Measurements from ENCODE around the gene PHKB. TPM values are rescaled to one million over a fixed set of nuclear protein-coding genes. Genes with fewer than 3 reads are reported as not detected.

The PHKB gene
- total and polyA plus RNA-seq, 2 donors (not counting 1 experiment from before 2014, with no cell fraction given): 50.4 to 223 TPM

DNA sequence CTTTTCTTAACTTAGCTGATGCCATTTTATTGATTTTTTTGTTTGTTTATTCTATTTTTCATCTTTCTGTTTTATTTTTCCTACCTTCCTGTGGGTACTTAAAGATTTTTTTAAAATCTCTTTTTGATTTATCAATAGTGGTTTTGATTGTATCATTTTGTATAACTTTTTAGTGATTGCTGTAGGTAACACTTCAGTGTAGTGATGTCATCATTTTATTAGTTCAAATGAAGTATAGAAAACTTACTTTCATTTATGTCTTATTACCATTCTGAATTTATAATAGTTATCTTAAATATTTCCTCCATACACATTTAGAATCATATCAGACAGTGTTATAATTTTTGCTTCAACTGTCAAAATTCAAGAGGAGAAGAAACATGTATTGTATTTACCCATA lies 115.9 kb downstream of the PHKB start:
- H3K4me1 ChIP-seq (ENCODE audit: control insufficient read depth in 2 of 2, insufficient read depth in 2 of 2, low read length in 2 of 2): peaks cover 17 to 22% of the 10 kb centered on the region in 2 donors
- no peak overlapping the region for H3K9ac ChIP-seq (ENCODE audit: low read length)
- Mint-ChIP-seq H3K27ac (no peak overlapping the region), H3K9me3 (ENCODE audit: insufficient read depth) (no peaks in the 10 kb centered on the region), H3K4me1 (peaks cover 36% of the 10 kb centered on the region), H3K4me3 (no peak overlapping the region), H3K27me3 (no peaks in the 10 kb centered on the region)
- H3K79me2 ChIP-seq (ENCODE audit: control insufficient read depth, insufficient read depth, low read length): peaks cover 18% of the 10 kb centered on the region
- H3K36me3 ChIP-seq (replicated peaks in 1 of 2; ENCODE audit: control extremely low read depth in 1 of 2, control insufficient read depth in 1 of 2, extremely low read depth in 1 of 2, insufficient read depth in 2 of 2, low read length in 1 of 2): peaks cover 2 to 11% of the 10 kb centered on the region in 2 experiments
- no peak overlapping the region for H3K4me2 ChIP-seq (replicated peaks; ENCODE audit: low read depth, low read length, poor library complexity, severe bottlenecking)
- peaks cover 0 to 10% (median 0%) of the 10 kb centered on the region in 3 donors for H3K9me3 ChIP-seq (ENCODE audit: control extremely low read depth in 1 of 3, control insufficient read depth in 2 of 3, insufficient read depth in 1 of 3, low read length in 2 of 3)
- H3K4me3 ChIP-seq (ENCODE audit: control extremely low read depth in 1 of 5, extremely low read depth in 1 of 5, insufficient read depth in 1 of 5, low read depth in 2 of 5, low read length in 4 of 5): no peak overlapping the region
- DNase-seq: no peak
- no peak for ATAC-seq (ENCODE audit: low read depth)
- H3K27me3 ChIP-seq (replicated peaks in 1 of 4; ENCODE audit: control extremely low read depth in 1 of 4, control insufficient read depth in 3 of 4, insufficient read depth in 4 of 4, low read length in 3 of 4): no peaks in the 10 kb centered on the region
- H4K20me1 ChIP-seq (ENCODE audit: control insufficient read depth, insufficient read depth, low read length, poor library complexity, severe bottlenecking): peaks cover 11% of the 10 kb centered on the region
- H2AFZ ChIP-seq (ENCODE audit: insufficient read depth, low read depth, low read length, poor library complexity, severe bottlenecking): no peak overlapping the region
- POLR2A ChIA-PET: no interaction called here
- TF ChIP-seq, protein P1, sequence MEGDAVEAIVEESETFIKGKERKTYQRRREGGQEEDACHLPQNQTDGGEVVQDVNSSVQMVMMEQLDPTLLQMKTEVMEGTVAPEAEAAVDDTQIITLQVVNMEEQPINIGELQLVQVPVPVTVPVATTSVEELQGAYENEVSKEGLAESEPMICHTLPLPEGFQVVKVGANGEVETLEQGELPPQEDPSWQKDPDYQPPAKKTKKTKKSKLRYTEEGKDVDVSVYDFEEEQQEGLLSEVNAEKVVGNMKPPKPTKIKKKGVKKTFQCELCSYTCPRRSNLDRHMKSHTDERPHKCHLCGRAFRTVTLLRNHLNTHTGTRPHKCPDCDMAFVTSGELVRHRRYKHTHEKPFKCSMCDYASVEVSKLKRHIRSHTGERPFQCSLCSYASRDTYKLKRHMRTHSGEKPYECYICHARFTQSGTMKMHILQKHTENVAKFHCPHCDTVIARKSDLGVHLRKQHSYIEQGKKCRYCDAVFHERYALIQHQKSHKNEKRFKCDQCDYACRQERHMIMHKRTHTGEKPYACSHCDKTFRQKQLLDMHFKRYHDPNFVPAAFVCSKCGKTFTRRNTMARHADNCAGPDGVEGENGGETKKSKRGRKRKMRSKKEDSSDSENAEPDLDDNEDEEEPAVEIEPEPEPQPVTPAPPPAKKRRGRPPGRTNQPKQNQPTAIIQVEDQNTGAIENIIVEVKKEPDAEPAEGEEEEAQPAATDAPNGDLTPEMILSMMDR (IDR thresholded peaks at IDR 0.05): no peak
- TF ChIP-seq EZH2 (IDR thresholded peaks at IDR 0.05; ENCODE audit: borderline replicate concordance, insufficient read depth, low read depth, low read length, poor library complexity, severe bottlenecking): no peak
- intact Hi-C loops (cut with micrococcal nuclease): no loop called here
- CTCF ChIA-PET: no interaction called here
- H3K27ac ChIP-seq (ENCODE audit: low read length in 2 of 2): no peak overlapping the region

DNA sequence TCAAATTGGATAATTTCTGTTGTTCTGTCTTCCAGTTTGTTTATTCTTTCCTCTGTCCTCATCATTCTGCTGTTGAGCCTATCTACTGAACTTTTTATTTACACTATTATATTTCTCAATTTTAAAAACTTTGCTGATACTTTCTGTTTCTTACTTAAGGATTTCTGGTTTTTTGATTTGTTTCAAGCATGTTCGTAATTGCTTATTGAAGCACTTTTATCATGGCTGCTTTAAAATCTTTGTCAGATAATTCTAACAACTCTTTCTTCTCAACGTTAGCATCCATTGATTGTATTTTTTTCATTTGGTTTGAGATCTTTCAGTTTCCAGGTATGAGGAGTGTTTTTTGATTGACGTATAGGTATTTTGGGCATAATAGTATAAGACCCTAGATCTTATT lies 116.9 kb downstream of the PHKB start:
- H3K4me3 Mint-ChIP-seq: no peak overlapping the region
- CTCF ChIA-PET: no interaction called here
- intact Hi-C loops (cut with micrococcal nuclease): no loop called here
- H3K27ac ChIP-seq (ENCODE audit: low read length in 2 of 2): no peak overlapping the region
- no peaks in the 10 kb centered on the region for H3K9me3 Mint-ChIP-seq (ENCODE audit: insufficient read depth)
- peaks cover 17 to 18% of the 10 kb centered on the region in 2 donors for H3K4me1 ChIP-seq (ENCODE audit: control insufficient read depth in 2 of 2, insufficient read depth in 2 of 2, low read length in 2 of 2)
- ATAC-seq (ENCODE audit: low read depth) (no peak), DNase-seq (no peak)
- H3K27ac Mint-ChIP-seq: no peak overlapping the region
- peaks cover 4% of the 10 kb centered on the region for H4K20me1 ChIP-seq (ENCODE audit: control insufficient read depth, insufficient read depth, low read length, poor library complexity, severe bottlenecking)
- H3K27me3 Mint-ChIP-seq: no peaks in the 10 kb centered on the region
- no CpG with 5 or more reads among the region's 3 CpGs for WGBS (ENCODE audit: insufficient coverage)
- no peaks in the 10 kb centered on the region for H3K27me3 ChIP-seq (replicated peaks in 1 of 4; ENCODE audit: control extremely low read depth in 1 of 4, control insufficient read depth in 3 of 4, insufficient read depth in 4 of 4, low read length in 3 of 4)
- POLR2A ChIA-PET: no interaction called here
- no peak overlapping the region for H3K9ac ChIP-seq (ENCODE audit: low read length)
- H2AFZ ChIP-seq (ENCODE audit: insufficient read depth, low read depth, low read length, poor library complexity, severe bottlenecking): no peak overlapping the region
- H3K4me3 ChIP-seq (ENCODE audit: control extremely low read depth in 1 of 5, extremely low read depth in 1 of 5, insufficient read depth in 1 of 5, low read depth in 2 of 5, low read length in 4 of 5): no peak overlapping the region
- peaks cover 26% of the 10 kb centered on the region for H3K4me1 Mint-ChIP-seq
- TF ChIP-seq EZH2 (IDR thresholded peaks at IDR 0.05; ENCODE audit: borderline replicate concordance, insufficient read depth, low read depth, low read length, poor library complexity, severe bottlenecking): no peak
- TF ChIP-seq, protein P1 (IDR thresholded peaks at IDR 0.05): no peak
- peaks cover 8% of the 10 kb centered on the region for H3K79me2 ChIP-seq (ENCODE audit: control insufficient read depth, insufficient read depth, low read length)
- H3K4me2 ChIP-seq (replicated peaks; ENCODE audit: low read depth, low read length, poor library complexity, severe bottlenecking): no peak overlapping the region
- H3K9me3 ChIP-seq (ENCODE audit: control extremely low read depth in 1 of 3, control insufficient read depth in 2 of 3, insufficient read depth in 1 of 3, low read length in 2 of 3): peaks cover 0 to 10% (median 0%) of the 10 kb centered on the region in 3 donors
- H3K36me3 ChIP-seq (replicated peaks in 1 of 2; ENCODE audit: control extremely low read depth in 1 of 2, control insufficient read depth in 1 of 2, extremely low read depth in 1 of 2, insufficient read depth in 2 of 2, low read length in 1 of 2): peaks cover 3% of the 10 kb centered on the region in 2 experiments

Measured in B cell (primary cell).